Measurements from ENCODE around the gene ACADSB. TPM values are rescaled to one million over a fixed set of nuclear protein-coding genes. Genes with fewer than 3 reads are reported as not detected.

ACADSB gene
- total RNA-seq, 1 experiment from 2014 or later, result 12.8 TPM

DNA sequence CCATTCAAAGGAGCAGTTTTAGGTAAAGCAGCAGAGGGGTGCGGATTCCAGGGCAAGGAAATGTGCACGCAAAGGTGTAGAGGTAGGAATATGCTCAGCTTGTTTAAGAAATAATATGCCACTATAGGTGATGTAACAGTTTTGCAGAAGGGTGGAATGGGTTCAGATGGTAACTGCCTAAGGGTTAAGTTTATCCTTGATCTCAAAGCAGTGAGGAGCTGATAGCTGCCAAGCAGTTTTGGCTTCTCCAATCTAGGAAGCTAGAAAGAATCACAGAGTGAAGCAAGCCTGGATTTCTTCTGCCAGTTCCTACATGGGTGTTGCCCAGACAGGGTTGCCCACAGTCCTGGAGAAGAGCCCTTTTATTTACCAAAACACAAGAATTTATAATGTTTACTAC is 6.0 kb downstream of the ACADSB start:
- TF ChIP-seq EZH2 (IDR thresholded peaks at IDR 0.05; ENCODE audit: low read depth), result no peak
- TF ChIP-seq, protein P1, sequence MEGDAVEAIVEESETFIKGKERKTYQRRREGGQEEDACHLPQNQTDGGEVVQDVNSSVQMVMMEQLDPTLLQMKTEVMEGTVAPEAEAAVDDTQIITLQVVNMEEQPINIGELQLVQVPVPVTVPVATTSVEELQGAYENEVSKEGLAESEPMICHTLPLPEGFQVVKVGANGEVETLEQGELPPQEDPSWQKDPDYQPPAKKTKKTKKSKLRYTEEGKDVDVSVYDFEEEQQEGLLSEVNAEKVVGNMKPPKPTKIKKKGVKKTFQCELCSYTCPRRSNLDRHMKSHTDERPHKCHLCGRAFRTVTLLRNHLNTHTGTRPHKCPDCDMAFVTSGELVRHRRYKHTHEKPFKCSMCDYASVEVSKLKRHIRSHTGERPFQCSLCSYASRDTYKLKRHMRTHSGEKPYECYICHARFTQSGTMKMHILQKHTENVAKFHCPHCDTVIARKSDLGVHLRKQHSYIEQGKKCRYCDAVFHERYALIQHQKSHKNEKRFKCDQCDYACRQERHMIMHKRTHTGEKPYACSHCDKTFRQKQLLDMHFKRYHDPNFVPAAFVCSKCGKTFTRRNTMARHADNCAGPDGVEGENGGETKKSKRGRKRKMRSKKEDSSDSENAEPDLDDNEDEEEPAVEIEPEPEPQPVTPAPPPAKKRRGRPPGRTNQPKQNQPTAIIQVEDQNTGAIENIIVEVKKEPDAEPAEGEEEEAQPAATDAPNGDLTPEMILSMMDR (conservative IDR thresholded peaks at IDR 0.05), result no peak
- intact Hi-C loops (cut with micrococcal nuclease; ENCODE audit: unreplicated experiment), result no loop called here
- Histone ChIP-seq H3K4me2 (no peak overlapping the region), H3K4me3 (no peak overlapping the region), H3K9me3 (ENCODE audit: insufficient read depth, low read depth) (no peaks in the 10 kb centered on the region), H3K4me1 (replicated peaks; ENCODE audit: insufficient read depth) (peaks cover 2% of the 10 kb centered on the region), H3F3A (ENCODE audit: insufficient read depth, low read depth) (no peaks in the 10 kb centered on the region), H2AFZ (no peak overlapping the region), H3K79me2 (ENCODE audit: low read depth) (no peaks in the 10 kb centered on the region), H3K27me3 (ENCODE audit: insufficient read depth, low read depth) (no peaks in the 10 kb centered on the region), H4K20me1 (ENCODE audit: insufficient read depth) (no peaks in the 10 kb centered on the region), H3K27ac (no peak overlapping the region), H3K36me3 (ENCODE audit: low read depth) (no peaks in the 10 kb centered on the region), H3K9me2 (ENCODE audit: insufficient read depth) (no peaks in the 10 kb centered on the region)
- CTCF ChIA-PET, result no interaction called here
- POLR2A ChIA-PET (ENCODE audit: unreplicated experiment), result no interaction called here
- BruUV-seq (replicated peaks), result no TSS peak
- no peak for DNase-seq

DNA sequence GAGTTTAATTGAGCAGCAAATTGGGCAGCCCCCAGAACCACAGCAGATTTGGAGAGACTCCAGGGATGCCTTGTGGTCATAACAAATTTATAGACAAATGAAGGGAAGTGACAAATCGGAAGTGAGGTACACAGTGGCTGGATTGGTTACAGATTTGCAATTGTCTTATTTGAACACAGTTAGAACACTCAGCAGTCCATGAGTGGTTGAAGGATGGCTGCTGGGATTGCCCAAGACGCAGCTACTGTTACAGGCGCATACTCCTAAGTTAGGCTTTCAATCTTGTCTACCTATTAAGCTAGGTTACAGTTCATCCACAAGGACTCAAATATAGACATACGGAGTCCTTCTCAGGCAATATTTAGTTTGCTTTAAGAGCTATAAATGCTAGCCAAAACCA is 7.4 kb downstream of the ACADSB start:
- Histone ChIP-seq H3K36me3 (ENCODE audit: low read depth) (no peaks in the 10 kb centered on the region), H3K9me3 (ENCODE audit: insufficient read depth, low read depth) (no peaks in the 10 kb centered on the region), H2AFZ (no peak overlapping the region), H3K27me3 (ENCODE audit: insufficient read depth, low read depth) (no peaks in the 10 kb centered on the region), H3K4me1 (replicated peaks; ENCODE audit: insufficient read depth) (no peaks in the 10 kb centered on the region), H4K20me1 (ENCODE audit: insufficient read depth) (no peaks in the 10 kb centered on the region), H3K9me2 (ENCODE audit: insufficient read depth) (no peaks in the 10 kb centered on the region), H3K4me2 (no peak overlapping the region), H3K4me3 (no peak overlapping the region), H3F3A (ENCODE audit: insufficient read depth, low read depth) (no peaks in the 10 kb centered on the region), H3K27ac (no peak overlapping the region), H3K79me2 (ENCODE audit: low read depth) (no peaks in the 10 kb centered on the region)
- no TSS peak for BruUV-seq (replicated peaks)
- intact Hi-C loops (cut with micrococcal nuclease; ENCODE audit: unreplicated experiment), result no loop called here
- no peak for TF ChIP-seq EZH2 (IDR thresholded peaks at IDR 0.05; ENCODE audit: low read depth)
- TF ChIP-seq, protein P1 (conservative IDR thresholded peaks at IDR 0.05), result no peak
- ChIA-PET POLR2A (ENCODE audit: unreplicated experiment) (no interaction called here), CTCF (no interaction called here)
- no peak for DNase-seq

DNA sequence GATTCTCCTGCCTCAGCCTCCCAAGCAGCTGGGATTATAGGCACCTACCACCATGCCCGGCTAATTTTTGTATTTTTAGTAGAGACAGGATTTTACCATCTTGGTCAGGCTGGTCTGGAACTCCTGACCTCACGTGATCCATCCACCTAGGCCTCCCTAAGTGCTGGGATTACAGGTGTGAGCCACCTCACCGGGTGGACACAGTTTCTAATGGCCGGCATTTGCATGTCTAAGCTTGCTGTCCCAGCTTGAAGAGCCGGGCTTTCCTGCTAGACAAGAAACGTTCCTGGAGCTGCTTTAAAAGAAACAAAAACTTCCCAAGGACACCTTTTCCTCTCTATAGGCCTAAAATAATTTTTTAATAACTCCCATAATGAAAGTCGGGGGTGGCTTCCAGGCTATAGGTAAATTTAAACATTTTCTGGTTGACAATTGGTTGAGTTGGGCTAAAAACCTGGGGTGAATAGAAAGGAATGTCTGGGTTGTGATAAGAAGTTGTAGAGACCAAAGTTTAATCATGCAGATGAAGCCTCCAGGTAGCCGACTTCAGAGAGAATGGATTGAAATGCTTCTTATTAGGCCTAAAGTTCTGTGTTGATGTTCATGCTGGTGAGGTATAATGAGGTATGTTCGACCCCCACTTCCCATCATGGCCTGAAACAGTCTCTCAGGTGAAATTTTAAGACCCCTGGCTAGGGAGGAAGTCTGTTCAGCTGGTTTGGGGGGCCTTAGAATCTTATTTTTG is 8.8 kb downstream of the ACADSB start:
- Histone ChIP-seq H2AFZ (no peak overlapping the region), H3K36me3 (ENCODE audit: low read depth) (no peaks in the 10 kb centered on the region), H3K79me2 (ENCODE audit: low read depth) (no peaks in the 10 kb centered on the region), H4K20me1 (ENCODE audit: insufficient read depth) (no peaks in the 10 kb centered on the region), H3K4me2 (no peak overlapping the region), H3K9me2 (ENCODE audit: insufficient read depth) (no peaks in the 10 kb centered on the region), H3K27me3 (ENCODE audit: insufficient read depth, low read depth) (no peaks in the 10 kb centered on the region), H3K4me3 (no peak overlapping the region), H3K9me3 (ENCODE audit: insufficient read depth, low read depth) (no peaks in the 10 kb centered on the region), H3K27ac (no peak overlapping the region), H3F3A (ENCODE audit: insufficient read depth, low read depth) (no peaks in the 10 kb centered on the region), H3K4me1 (replicated peaks; ENCODE audit: insufficient read depth) (no peaks in the 10 kb centered on the region)
- DNase-seq, result no peak
- TF ChIP-seq EZH2 (IDR thresholded peaks at IDR 0.05; ENCODE audit: low read depth), result no peak
- TF ChIP-seq, protein P1 (conservative IDR thresholded peaks at IDR 0.05), result no peak
- intact Hi-C loops (cut with micrococcal nuclease; ENCODE audit: unreplicated experiment), result no loop called here
- BruUV-seq (replicated peaks), result no TSS peak
- ChIA-PET POLR2A (ENCODE audit: unreplicated experiment) (no interaction called here), CTCF (no interaction called here)
